K562 (cell line): Measurements from ENCODE around the gene PLEKHG3.

Source experiments
- ARID2 ChIP-seq: fragments of 450-650 bp; IDR thresholded peaks from 2 replicates; pipeline ENCODE4 v1.6.1; 2017; ENCODE audit warnings: antibody characterized with exemption, mild to moderate bottlenecking
- GTF3C2 ChIP-seq: IDR thresholded peaks from 3 replicates; pipeline ENCODE4 v1.6.1; 2011; ENCODE audit warnings: borderline replicate concordance, mild to moderate bottlenecking, moderate library complexity; ENCODE audit not compliant: insufficient read length; ENCODE audit errors: extremely low read depth
- MAFK ChIP-seq: IDR thresholded peaks from 2 replicates; pipeline ENCODE4 v1.6.1; 2011; ENCODE audit warnings: low read length, improper control_type of control experiment
- PRDM10 ChIP-seq: fragments of 450-650 bp; IDR thresholded peaks from 2 replicates; pipeline ENCODE4 v1.6.1; 2018; ENCODE audit not compliant: partially characterized antibody
- PRMT5 ChIP-seq: sonication (generic); formaldehyde crosslinking; IDR thresholded peaks from 2 replicates; pipeline ENCODE4 v1.5.0; 2020; ENCODE audit warnings: missing genetic modification reagents
- TOE1 ChIP-seq, 2 experiments: fragments of 450-650 bp in 1 of 2; sonication (generic) in 1 of 2; formaldehyde crosslinking in 1 of 2; IDR thresholded peaks; 2 replicates each; pipeline versions ENCODE4 v1.7.1 to v1.8.0; 2016 to 2022; ENCODE audit warnings: borderline replicate concordance in 2 of 2, mild to moderate bottlenecking in 2 of 2, antibody characterized with exemption in 1 of 2, inconsistent platforms in 1 of 2, low read depth in 1 of 2, missing genetic modification reagents in 1 of 2, moderate library complexity in 1 of 2

- TF ChIP-seq GTF3C2 (no peak), PRMT5 (no peak), MAFK (no peak), PRDM10 (no peak), ARID2 (no peak), TOE1 (IDR thresholded peaks at IDR 0.05; ENCODE audit: borderline replicate concordance) (no peak), TOE1 (CRISPR knock-in tag; IDR thresholded peaks at IDR 0.05; ENCODE audit: borderline replicate concordance, low read depth) (no peak)
Observed at GRCh38 chr14:64743061-64743460, 38.8 kb downstream of the PLEKHG3 start.
